KOPT-K1 (cell line): ENCODE results near the gene TOPBP1.
"Not testable (repeated sequence)": the region's sequence is repeated elsewhere in the genome, so short reads cannot be mapped to it uniquely, and the experiment has no call there.

ENCODE experiments used
- H3K27ac ChIP-seq: fragments of 200-600 bp; sonication (generic); 2 replicates; pipeline ENCODE4 v1.5.1; 2016; ENCODE audit warnings: antibody characterized with exemption, mild to moderate bottlenecking, low read depth, low read length; ENCODE audit not compliant: poor library complexity, severe bottlenecking
- H3K36me3 ChIP-seq: fragments of 200-600 bp; sonication (generic); 2 replicates; pipeline ENCODE4 v1.5.1; 2017; ENCODE audit warnings: antibody characterized with exemption, mild to moderate bottlenecking, low read length, moderate library complexity; ENCODE audit not compliant: insufficient read depth
- H3K9me3 ChIP-seq: fragments of 200-600 bp; sonication (generic); 2 replicates; pipeline ENCODE4 v1.5.1; 2017; ENCODE audit warnings: antibody characterized with exemption, low read length, mild to moderate bottlenecking; ENCODE audit not compliant: insufficient read depth, poor library complexity, severe bottlenecking

Gene TOPBP1

DNA sequence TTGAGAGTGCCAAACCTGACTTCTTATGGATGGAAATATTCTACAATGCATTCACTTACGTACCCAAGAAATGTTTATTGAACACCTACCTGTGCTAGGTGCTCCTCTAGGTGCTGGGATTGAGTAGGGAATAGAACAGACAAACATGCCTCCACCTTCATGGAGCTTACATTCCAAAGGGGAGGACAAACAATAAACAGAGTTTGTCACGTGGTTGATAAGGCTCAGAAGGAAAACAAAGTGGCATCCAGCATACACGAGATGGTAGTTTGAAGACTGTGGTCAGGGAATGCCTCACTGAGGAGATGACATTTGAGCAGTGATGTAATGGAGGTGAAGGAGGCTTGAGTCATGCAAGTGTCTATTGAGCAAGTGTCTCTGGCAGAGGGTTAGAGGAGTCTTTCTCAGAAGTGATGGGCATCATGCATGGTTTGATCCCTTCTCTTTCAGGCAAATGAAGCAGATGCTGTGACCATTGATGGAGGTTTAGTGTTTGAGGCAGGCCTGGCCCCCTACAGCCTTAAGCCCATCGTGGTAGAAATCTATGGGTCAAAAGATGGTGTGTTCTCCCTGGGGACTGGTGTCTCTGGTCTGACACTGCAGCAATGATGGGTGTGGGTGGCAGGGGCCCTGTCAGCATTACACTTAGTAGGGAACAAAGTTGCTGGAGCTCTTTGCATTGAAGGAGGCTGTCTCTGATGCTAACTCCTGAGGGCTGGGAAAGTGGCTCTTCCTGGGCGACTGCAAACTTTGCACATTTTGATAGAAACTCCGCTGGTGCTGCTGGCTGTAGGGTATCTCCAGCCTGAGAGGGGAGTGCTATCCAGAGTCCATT lies 29.7 kb upstream of the TOPBP1 start:
- H3K27ac ChIP-seq, result no peak overlapping the region
- no peaks in the 10 kb centered on the region for H3K9me3 ChIP-seq
- no peaks in the 10 kb centered on the region for H3K36me3 ChIP-seq

DNA sequence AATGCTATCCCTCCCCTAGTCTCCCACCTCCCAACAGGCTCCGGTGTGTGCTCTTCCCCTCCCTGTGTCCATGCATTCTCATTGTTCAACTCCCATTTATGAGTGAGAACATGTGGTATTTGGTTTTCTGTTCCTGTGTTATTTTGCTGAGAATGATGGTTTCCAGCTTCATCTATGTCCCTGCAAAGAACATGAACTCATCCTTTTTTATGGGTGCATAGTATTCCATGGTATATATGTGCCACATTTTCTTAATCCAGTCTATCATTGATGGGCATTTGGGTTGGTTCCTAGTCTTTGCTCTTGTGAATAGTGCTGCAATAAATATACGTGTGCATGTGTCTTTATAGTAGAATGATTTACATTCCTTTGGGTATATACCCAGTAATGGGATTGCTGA lies 16.3 kb upstream of the TOPBP1 start:
- not testable (repeated sequence) for H3K27ac ChIP-seq, H3K9me3 ChIP-seq

DNA sequence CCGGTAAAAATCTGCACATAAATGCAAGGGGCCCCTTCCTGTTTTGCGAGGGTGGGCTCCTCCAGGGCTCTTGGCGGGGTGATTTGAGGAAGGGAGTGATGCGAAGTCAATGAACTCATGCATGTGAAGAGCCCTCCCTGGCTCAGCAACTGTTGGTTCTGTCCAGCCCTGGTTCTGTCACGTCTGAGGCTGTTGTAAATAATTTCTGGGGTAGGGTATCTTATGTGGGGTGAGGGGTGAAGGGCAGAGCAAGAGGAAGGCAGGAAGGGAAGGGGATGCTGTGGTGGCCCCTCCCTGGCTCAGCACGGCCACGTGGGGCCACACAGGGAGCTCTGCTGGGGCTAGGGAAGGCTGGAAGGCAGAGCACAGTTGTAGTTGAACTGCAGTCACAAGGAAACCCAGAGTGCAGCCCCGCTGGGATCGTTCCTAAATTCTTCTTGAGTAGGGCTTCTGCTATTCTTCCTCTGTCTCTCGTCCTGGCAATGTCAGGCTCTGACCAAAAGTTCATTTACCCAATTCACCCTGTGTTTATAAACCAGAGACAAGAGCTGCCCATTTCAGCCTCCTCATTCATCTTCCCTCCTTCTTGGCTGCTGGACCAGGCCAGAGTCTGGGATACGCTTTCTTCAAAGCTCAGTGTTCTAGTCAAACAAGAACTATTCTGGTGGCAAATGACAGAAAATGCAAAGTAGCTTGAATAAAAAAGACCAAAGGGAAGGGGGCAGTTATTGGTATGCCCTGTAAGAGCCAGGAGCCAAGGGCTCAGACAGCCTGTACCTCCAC lies 14.8 kb upstream of the TOPBP1 start:
- Histone ChIP-seq H3K9me3 (no peaks in the 10 kb centered on the region), H3K36me3 (no peaks in the 10 kb centered on the region), H3K27ac (no peak overlapping the region)

More for the DNA sequence above, 16.3 kb upstream of the TOPBP1 start:
- not testable (repeated sequence) for H3K36me3 ChIP-seq

- Histone ChIP-seq H3K27ac (no peak overlapping the region), H3K9me3 (no peaks in the 10 kb centered on the region), H3K36me3 (no peaks in the 10 kb centered on the region)
Observed at GRCh38 chr3:133675631-133676335, 14.0 kb upstream of the TOPBP1 start.

GRCh38 chr3:133674290-133674919 lies 12.7 kb upstream of the TOPBP1 start:
- Histone ChIP-seq H3K27ac (no peak overlapping the region), H3K36me3 (no peaks in the 10 kb centered on the region), H3K9me3 (no peaks in the 10 kb centered on the region)

DNA sequence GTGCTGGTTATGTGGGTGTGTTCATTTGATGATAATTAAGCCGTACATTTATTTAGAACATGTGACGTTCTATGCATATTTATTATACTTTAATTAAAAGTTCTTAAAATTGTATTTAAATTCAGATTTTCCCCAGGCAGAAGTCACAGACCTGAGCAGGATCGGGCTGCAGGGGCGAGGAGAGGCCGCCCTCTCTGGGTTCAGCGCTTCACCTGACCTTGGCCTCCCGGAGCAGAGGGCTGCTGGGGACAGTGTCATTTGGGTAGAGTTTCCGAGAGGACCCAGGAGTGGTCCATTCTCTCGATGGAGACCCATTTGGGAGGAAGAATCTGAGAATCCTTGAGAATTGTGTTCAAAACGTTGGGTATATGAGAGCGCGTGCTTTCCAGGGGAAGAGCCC lies 12.0 kb upstream of the TOPBP1 start:
- no peak overlapping the region for H3K27ac ChIP-seq
- no peaks in the 10 kb centered on the region for H3K9me3 ChIP-seq
- H3K36me3 ChIP-seq, result no peaks in the 10 kb centered on the region

GRCh38 chr3:133672461-133672860 lies 10.7 kb upstream of the TOPBP1 start:
- Histone ChIP-seq H3K27ac (no peak overlapping the region), H3K36me3 (no peaks in the 10 kb centered on the region), H3K9me3 (no peaks in the 10 kb centered on the region)

GRCh38 chr3:133670525-133670995 lies 8.8 kb upstream of the TOPBP1 start:
- Histone ChIP-seq H3K36me3 (no peaks in the 10 kb centered on the region), H3K9me3 (no peaks in the 10 kb centered on the region), H3K27ac (no peak overlapping the region)

DNA sequence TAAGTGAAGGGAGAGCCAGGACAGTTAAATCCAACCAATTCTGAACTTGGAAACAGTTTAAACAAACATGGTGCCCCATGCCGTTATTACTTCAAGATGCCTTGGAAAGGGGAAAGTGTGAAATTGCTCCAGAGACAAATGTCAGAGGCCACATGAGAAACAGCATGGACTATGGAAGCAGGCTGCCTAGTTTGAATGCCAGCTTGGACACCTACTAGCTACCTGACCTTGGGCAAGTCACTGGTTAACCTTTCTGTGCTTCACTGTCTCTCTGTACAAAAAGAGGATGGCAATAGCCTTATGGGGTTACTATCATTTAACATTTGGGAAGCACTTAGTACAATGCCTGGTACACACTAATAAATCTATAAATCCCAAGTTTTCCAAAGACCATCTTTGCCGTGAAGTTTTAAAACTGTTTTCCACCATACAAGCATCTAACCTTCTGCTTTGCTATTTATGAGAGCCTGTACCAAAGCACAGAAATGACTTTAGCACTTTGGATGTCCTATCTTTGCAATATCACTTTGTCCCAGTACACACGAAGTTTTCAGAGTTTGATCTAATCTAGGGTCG lies 8.3 kb upstream of the TOPBP1 start:
- Histone ChIP-seq H3K9me3 (no peaks in the 10 kb centered on the region), H3K36me3 (no peaks in the 10 kb centered on the region), H3K27ac (no peak overlapping the region)

GRCh38 chr3:133667118-133667517 lies 5.4 kb upstream of the TOPBP1 start:
- no peaks in the 10 kb centered on the region for H3K9me3 ChIP-seq
- no peaks in the 10 kb centered on the region for H3K36me3 ChIP-seq
- H3K27ac ChIP-seq, result no peak overlapping the region

GRCh38 chr3:133665188-133665587 lies 3.4 kb upstream of the TOPBP1 start:
- H3K36me3 ChIP-seq, result not testable (repeated sequence)

DNA sequence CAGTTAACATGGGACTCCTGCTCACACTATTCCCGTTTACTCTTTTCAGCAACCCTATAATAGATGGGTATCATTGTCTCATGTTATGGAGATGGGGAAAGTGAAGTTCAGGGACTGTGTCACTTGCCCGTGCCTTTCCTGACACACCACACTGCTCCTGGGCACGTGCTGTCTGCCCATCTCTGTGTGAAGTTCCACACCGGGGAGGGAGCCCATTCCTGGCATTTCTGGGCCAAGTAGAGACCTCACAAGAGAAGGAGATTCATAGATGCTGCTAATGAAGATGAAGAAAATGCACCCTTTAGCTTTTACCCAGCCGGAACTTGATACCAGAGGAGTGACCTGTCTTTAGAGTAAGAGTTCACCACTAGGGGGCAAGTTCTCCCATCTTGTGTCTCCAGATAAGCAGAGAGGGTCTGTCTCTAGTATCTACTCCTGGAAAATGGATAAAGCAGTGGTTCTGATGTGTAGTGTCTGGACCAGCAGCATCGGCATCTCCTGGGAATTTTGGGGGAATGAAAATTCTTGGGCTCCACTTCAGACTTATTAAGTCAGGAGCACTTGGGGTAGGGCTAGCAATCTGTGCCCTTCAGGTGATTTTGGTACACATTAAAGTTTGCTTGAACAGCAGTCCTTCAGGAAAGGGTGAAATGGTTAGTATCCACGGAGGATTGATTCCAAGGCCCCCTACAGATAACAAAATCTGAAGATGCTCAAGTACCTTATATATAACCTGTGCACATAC lies 2.0 kb upstream of the TOPBP1 start:
- H3K9me3 ChIP-seq, result no peaks in the 10 kb centered on the region
- peaks cover 17% of the 10 kb centered on the region for H3K36me3 ChIP-seq
- H3K27ac ChIP-seq, result no peak overlapping the region

More at GRCh38 chr3:133665188-133665587, 3.4 kb upstream of the TOPBP1 start:
- H3K27ac ChIP-seq, H3K9me3 ChIP-seq: not testable (repeated sequence)

DNA sequence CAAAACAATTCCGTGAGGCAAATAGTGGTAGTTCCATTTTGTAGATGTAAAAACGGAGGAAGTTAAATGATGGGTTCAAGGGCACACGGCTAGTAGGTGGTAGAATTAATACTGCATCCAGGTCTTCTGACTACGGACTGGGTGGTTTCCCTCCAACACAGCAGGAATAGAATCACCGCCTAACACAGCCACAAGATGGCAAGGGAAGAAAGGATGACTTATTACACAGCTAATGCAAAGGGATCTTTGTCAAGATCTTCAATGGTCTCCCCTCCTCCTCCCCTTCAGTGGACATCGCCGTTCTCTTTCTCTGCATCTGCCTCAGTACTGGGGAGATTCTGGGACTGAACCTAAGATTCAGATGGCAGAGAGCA lies 524 bp upstream of the TOPBP1 start:
- Histone ChIP-seq H3K27ac (peak overlapping the region; percentile 97), H3K36me3 (peaks cover 31% of the 10 kb centered on the region), H3K9me3 (no peaks in the 10 kb centered on the region)

GRCh38 chr3:133659806-133660205 lies 1.9 kb downstream of the TOPBP1 start:
- peaks cover 56% of the 10 kb centered on the region for H3K36me3 ChIP-seq
- H3K9me3 ChIP-seq, result no peaks in the 10 kb centered on the region
- H3K27ac ChIP-seq, result peak overlapping the region; percentile 16
